Fibroblast of skin of left quadriceps (primary cell): ENCODE data around the gene BCCIP.

Experiments
- DNase-seq, 2 experiments: peaks; one replicate each; pipeline ENCODE4 v3.0.0-alpha.2; 2013; ENCODE audit warnings: low read depth in 2 of 2

Gene BCCIP

DNA sequence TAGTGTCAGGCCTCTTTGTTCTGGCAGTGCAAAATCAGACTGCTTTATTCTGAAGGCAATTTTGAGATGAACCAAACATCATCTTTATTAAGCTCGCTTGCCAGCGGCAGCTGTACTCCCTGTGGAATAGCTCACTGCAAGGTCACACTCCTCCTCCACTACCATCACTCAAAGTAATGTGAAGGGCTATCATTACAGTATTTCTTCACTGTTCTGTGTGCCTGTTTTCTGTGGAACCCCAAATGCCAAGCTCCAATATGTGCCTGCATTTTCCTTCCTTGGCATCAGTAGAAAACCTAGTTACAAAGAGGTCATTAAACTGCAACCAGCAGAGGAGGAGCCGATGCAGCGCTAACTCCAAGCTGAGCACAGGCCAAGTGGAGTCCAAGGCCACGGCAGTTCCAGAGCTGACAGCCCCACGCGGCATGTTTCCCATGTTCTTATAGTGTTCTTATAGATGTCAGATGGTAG, 21.4 kb downstream of the BCCIP start:
- no peak for DNase-seq

DNA sequence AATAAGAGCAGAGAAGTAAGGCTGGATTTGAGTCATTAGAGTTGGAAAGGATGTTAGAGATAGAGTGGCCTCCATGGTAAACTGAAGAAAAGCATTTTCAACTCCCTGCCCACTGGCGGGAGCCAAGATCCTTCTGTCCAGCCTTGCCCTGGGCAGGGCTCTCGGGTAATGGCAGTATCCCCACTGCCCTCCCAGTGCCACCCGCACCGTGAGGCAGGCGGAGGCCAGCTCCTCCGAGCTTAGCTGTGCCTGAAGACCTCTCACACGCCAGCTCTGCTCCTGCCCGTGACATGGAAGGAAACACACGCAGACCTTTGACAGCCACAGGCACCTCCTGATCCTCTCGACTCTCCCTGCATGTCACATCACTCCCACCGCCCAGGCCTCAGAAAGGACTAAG, 22.3 kb downstream of the BCCIP start:
- no peak for DNase-seq

DNA sequence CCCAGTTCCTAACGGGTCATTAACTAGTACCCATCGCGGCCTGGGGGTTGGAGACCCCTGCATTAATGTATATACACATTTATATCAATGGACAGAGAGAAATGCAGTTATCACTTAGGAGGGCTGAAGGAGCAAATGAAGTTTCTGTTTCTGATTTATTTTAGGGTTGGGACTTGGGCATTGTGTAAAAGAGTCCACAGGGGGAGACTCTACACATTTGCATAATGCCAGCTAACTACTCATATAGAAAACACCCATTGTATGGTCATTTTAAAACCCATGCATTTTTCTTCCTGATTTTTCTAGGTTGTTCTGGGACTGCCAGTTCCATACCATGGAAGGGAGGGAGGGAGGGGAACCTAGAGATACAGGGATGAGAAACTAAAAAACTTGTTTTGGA, 23.5 kb downstream of the BCCIP start:
- DNase-seq: no peak

DNA sequence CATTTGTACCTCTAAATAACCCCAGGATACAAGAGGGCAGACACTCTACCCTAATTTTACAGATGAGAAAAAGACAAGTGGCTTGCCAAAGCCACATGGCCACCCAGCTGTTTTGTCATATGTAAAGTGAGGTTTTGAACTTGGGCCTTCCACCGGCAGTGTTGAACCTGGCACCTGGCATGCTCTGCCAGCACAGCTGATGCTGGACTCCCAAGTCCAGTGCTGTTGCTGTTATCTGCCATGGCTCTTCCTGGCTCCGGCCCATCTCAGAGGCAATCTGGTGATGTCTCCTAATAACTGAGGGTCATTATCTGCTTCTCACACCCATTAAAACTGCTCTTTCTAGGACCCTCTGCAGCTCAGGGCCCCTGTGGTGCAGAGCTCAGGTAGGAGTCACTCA, 25.0 kb downstream of the BCCIP start:
- no peak for DNase-seq

DNA sequence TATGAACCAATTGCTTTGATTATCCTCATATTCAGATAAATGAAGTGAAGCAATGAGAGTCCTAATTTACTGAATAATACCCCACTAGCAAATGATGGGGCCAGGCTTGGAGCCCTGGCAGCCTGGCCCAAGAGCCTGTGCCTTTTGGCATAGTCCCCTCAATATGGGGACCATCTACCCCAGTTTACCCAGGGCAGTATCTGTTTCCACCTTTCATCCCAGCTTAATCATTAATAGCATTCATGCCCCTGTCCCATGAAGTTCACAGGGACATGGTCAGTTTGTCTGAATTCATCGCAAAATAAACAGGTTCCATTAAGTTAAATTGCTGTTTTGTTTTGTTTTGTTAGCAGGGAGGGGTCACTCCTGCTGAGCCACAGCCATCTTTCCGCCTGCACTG, 25.5 kb downstream of the BCCIP start:
- no peak for DNase-seq

DNA sequence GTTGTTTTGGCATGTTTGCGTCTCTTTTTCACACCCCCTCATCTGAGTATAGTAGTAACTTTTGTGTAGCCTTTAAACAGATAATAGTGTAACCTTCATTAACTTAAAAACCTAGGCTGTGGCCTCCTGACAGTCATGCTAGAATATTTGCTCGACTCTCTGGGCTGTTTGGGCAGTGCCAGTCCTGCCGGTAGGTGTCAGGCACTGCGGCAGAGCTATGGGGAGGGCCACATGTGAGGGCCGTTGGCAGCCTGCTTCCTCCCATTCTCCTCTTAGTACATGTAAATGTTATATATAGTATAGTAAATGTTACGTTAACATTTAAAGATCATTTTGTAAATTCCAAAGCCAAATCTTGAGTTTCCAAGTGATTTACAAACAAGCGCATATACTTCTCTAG, 26.1 kb downstream of the BCCIP start:
- no peak for DNase-seq

DNA sequence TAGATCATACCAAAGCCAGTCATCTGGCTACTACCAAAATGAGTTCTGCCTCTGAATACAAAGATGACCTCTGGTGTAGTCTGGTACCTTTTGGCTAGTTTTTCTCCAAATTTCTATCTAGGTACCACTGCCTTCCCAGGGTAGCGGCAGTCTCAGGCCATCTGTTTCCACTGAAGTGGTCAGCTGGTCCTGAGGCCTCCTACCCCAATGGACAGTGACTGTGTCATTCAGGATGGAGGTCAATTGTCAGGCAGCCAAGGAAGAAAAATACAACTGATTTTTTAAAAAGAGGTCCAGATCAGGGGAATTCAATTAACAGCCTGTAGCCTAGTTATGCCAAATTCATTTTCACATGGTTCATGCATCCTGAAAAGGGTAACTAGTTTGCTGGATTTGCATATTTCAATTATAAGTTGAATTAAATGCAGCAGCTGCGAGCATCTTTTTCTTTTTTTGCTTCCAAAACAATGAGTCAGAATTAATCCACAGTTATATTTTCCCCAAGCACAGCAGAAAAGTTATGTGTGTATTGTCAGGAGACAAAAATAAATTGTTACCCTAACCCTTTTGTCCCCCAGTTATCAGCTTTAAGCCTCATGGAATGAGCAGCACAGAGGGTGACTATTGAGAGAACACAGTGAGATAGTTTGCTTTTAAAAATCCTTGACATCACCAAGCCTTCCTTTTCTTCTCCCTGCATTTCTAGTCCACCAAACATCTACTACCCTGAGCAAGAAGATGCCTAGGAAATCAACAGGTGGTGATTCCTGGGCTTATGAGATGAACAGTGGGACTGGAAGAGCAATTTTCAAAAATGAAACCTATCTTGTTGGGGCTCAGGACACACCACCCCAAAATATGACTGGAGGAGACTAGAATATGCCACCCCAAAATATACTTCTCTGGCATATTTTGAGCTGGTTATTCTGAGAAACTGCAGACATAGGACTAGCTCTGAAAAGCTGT, 27.7 kb downstream of the BCCIP start:
- DNase-seq: no peak

DNA sequence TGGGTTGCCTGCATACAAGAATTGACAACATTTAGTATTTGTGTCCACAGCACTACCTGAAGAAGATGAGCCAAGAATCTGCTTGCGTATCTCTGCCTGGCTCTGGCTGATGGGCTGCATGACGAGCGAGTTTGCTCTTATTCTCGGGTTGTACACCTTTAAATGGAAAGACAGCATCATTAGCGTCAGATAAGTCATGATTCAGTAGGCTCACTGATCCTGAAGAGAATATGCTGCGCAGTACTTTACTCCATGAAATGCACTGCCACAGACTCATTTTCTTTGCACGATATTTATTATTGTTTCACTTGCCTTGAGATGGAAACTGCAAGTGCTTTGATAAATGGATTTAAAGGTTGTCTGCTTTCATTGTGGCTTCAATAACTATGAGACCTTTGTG, 29.1 kb downstream of the BCCIP start:
- DNase-seq: no peak

DNA sequence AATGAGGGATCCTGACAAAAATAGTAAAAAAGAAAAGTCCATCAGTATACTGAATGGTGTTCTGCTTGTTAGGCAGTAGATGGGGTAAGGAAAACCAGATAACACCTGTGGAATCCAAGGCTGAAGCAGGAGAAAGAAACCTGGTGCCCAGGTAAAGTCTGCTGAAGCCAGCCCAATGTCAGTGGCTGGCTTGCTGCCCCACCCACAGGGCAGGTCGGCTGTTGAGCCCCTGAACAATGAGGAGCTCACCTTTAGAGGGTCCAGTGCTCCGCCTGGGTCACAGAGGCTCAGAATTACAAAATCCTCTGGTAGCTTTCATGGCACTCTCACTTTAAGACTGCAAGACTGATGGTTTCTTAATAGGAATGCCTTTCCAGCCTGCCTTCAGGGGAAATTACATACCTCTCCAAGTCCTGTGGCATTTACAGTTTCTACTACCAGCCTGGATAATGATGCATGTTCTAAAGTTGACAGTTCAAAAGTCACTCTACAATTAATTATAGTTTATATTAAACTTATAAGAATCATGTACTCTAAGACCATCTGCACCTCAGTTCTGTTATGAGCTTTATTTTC, 33.9 kb downstream of the BCCIP start:
- no peak for DNase-seq

DNA sequence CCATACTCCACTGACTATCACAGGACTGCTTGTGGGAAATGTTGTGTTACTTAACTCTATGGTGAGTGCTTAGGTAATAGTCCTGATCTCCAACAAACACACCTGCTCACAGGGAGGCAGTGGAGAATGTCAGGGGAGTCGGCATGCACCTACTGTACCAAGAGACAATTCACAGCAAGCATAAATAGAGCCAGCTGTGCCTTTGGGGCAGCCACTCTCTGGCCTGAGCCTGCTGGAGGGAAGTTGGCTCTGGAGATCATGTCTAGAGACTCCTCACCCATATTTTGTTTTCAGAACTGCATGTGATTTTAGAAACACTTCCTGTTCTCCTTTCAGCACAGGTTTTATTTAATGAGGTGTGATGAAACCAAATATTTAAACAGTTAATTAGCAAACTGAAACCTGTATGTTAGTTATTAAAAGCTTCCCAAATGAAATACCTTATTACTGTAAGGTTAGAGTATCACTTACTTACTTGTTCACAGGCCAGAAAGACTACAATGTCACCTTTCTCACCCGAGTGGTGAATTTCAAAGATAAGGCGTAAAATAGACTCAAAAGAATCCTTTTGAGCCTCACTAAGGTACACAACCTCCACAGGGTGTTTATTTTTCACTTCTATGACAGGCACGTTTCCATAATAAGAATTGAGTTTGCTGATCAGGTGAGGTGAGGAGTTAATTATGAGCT, 35.9 kb downstream of the BCCIP start:
- DNase-seq: no peak

DNA sequence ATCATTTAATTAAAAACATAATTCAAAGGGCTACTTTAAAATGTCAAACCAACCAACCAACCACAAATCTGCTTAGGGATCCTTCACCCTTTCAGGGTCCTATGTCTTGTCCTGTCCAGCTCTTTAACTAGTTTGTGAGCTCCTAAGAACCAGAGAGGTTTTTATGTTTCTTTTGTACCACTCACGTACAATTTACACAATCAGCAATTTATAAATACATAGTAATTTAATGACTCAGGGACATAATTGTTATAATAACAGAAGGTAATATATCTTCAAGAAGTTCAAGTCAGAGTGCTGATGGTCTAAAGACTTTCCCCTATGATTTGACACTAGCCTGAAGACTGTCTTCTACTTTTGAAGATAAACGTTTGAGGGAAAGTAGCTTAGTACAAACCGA, 41.8 kb downstream of the BCCIP start:
- no peak for DNase-seq

DNA sequence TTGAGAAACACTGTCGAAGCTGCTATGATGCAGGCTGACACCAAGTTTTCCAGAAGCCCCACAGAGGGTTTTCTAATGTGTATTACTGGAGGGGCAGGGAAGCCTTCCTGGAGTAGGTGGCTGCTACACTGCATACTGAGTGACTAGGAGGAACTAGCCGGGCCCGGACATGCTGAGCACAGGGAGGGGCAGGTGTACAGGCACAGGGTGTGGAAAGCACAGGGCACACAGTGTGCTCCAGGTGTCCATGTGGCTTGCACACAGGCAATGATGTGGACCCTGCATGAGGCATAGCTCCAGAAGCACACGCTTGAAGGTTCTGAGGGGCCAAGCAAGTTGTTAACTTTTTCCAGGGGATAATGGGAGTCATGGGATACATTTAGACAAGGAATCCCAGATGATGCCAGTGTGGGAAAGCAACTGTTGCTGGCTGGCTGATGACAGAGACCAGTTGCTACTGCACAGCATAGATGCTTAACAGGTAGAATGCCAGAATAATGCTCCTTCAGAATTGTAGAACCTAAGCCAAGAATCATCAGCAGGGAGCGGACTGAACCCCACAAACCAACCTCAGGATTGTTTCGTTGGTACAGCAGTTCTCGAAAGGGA, 43.2 kb downstream of the BCCIP start:
- no peak for DNase-seq

DNA sequence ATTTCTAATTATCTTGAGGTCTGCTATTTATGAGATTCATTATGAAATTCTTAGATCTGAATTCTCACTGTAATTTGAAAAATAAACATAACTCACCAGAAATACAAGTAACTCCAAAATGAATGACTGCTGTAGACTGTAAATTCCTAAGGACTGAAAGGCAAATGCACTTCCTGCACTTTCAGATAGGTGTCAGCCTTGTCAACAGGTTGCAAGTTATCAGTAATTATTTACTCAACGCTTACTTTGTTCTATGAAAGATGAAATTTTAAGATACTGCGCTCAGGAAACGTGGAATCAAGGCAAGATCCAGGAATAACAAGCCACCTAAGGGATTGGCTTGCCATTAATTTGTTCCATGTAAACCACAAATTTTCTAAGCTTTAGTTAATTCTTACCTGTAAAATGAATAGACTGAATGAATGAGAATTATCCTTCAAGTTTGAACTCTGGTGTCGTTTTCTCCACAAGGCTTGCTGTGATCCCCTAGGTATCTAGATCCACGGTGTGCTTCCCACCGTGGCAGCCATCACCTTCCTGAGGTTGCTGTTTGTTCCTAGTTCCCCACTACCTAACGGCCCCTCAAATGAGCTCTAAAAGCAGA, 45.1 kb downstream of the BCCIP start:
- DNase-seq: peak; percentile 17 to 22

DNA sequence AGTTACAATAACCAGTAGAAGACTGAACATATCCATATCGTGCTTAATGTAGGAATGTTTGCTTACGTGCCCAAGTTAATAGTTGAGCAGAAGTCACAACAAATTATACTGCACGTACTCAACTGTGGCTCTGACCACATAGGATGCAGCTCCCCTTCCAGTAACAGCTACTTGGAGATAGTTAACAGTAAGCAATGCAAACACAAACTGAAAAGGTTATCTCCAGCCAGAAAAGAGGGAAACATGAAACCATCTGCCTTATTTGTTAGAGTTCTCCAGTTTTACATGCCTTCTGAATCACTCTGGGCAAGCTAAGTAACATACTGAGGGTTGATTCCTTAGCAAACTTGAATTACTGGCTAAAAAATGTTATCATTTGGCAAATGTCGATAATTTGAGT, 48.0 kb downstream of the BCCIP start:
- DNase-seq: no peak

DNA sequence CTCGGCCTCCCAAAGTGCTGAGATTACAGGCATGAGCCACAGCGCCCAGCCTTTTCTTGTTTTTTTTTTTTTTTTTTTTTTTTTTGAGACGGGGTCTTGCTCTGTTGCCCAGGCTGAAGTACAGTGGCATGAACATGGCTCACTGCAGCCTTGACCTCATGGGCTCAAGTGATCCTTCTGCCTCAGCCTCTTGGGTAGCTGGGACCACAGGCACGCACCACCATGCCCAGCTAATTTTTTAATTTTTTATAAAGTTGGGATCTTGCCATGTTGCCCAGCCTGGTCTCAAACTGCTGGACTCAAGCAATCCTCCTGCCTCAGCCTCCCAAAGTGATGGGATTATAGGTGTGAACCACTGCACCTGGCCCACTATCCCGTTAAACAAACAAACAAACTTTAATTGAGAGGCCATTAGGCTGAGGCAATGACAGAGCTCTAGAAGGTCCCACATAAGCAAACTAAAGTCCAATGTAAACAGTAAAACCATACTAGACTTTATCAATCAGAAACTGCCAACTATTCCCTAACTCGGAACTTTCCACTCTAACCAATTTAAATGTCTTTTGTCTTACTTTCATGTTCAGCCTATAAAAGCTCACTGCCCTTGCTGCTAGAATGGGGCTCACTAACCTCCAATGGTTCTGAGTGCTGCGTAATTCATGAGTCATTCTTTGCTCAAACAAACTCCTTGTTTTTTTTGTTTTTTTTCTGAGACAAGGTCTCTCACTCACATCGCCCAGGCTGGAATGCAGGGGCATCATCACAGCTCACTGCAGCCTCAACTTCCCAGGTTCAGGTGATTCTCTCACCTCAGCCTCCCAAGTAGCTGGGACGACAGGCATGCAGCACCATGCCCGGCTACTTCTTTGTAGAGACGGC, 55.9 kb downstream of the BCCIP start:
- DNase-seq: peak; percentile 31 to 41

DNA sequence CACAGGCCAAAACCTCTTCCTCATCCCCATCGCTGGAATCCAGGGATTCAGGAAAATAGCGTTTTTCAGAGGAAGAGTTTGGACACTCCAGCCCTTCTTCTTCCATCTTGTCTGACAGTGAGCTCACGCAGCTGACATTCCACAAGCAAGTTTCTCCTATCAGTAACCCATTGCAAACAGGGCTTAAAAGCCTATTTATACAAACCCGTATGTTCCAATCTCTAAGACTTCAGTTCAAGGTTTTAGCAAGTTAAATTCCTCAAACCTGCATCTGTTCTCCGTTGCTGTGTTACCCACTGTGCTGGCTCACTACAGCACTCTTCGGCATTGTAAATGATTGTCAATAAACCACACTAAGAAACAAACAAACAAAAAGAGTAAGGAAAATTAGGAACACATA, 57.4 kb downstream of the BCCIP start:
- no peak for DNase-seq

DNA sequence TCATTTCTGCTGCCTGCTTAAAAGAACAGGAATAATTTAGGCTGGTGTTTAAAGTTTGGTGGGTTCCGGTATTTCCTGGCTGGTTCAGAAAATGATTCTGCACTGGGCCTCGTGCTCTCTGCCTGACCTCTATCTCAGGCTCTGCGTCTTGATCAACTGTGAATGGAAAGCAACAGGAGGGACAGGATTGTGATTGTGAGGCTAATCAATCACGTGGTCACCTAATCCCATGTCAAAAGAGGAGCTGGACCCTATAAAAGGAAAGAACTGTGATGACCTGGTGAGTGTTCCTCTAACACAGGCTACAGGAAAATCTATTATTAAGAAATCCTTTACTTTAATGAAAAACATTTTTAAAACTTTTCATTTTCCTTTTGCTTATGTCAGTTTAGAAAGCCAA, 57.8 kb downstream of the BCCIP start, which contains the start of gene DHX32:
Gene DHX32 (minus strand): TSS at position 101 of the 400 bp plus-strand sequence. CDS start 468 bp downstream, outside the sequence.
- no peak for DNase-seq

DNA sequence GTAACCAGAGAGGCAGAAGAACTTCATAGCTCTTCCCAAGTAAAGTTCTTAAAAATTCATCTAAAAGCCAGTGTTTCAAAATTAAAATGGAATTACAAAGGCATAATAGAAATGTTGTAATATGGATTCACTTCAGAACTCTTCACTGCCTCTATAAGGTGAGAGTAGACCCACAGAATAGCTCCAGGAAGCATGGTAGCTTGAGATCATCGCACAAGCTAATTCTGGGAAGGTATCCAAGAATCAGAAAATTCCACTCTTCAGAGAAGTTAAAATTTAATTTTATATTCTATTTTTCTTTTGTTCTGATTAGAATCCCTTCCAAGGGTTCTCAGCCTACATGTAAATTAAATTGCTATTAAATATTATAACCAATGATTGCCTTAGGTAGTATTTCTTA, 59.2 kb downstream of the BCCIP start:
- no peak for DNase-seq

DNA sequence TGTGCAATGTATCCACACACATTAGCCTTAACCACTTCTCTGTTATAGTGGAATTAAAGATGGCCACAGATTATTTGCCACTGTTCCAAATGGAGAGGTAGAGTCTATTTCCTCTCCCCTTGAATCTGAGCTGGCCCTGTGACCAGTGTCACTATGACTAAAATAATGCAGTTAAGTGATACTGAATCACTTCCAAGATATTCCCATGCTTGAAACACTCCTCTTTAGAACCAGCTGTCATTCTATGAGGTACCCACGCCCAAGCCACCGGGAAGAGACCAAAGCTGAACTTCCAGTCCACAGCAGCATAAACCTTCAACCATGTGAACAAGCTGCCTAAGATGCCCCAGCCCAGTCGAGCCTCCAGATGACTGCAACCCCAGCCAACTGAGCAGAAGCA, 59.9 kb downstream of the BCCIP start:
- DNase-seq: no peak
